Measurements from ENCODE around the gene AFF2. TPM values are rescaled to one million over a fixed set of nuclear protein-coding genes. Genes with fewer than 3 reads are reported as not detected.

AFF2 gene
- total and polyA plus RNA-seq, 4 donors = 1.2 to 13.0 (median 3.9) TPM

GRCh38 chrX:148495176-148495575 lies 5.2 kb upstream of the AFF2 start:
- TF ChIP-seq CTCF (IDR thresholded peaks at IDR 0.05; ENCODE audit: control extremely low read depth, extremely low read depth) = no peak
- Histone ChIP-seq H3K27ac (ENCODE audit: low read depth in 1 of 2, low read length in 1 of 2) (no peak overlapping the region), H3K4me1 (ENCODE audit: control insufficient read depth in 5 of 5, insufficient read depth in 5 of 5, low read length in 5 of 5) (no peaks in the 10 kb centered on the region), H3K27me3 (ENCODE audit: control insufficient read depth in 3 of 3, insufficient read depth in 3 of 3, low read length in 2 of 3) (peaks cover 2 to 3% (median 3%) of the 10 kb centered on the region in 3 donors), H3K4me3 (no peak overlapping the region), H3K9me3 (ENCODE audit: control insufficient read depth in 4 of 4, insufficient read depth in 3 of 4, low read length in 3 of 4) (peaks cover 0 to 1% (median 0%) of the 10 kb centered on the region in 4 donors), H3K36me3 (ENCODE audit: control insufficient read depth in 4 of 4, insufficient read depth in 4 of 4, low read length in 4 of 4) (no peaks in the 10 kb centered on the region), H3K9ac (ENCODE audit: insufficient read depth in 1 of 2, low read length in 2 of 2) (no peak overlapping the region)
- no peak for ATAC-seq (ENCODE audit: insufficient read depth, low FRiP score)
- DNase-seq = no peak
- 23 to 55% methylated on average over 3 of the region's 3 CpGs for WGBS, 2 donors

- peaks cover 0 to 7% (median 0%) of the 10 kb centered on the region in 5 donors for H3K4me1 ChIP-seq (ENCODE audit: control insufficient read depth in 5 of 5, insufficient read depth in 5 of 5, low read length in 5 of 5)
- H3K9ac ChIP-seq (ENCODE audit: insufficient read depth in 1 of 2, low read length in 2 of 2) = no peak overlapping the region
- peaks cover 0 to 3% (median 0%) of the 10 kb centered on the region in 4 donors for H3K9me3 ChIP-seq (ENCODE audit: control insufficient read depth in 4 of 4, insufficient read depth in 3 of 4, low read length in 3 of 4)
- H3K27me3 ChIP-seq (ENCODE audit: control insufficient read depth in 3 of 3, insufficient read depth in 3 of 3, low read length in 2 of 3) = peaks cover 3 to 13% (median 12%) of the 10 kb centered on the region in 3 donors
- 7 to 61% methylated on average over 3 of the region's 3 CpGs for WGBS, 2 donors
- DNase-seq (no peak), ATAC-seq (ENCODE audit: insufficient read depth, low FRiP score) (no peak)
- H3K27ac ChIP-seq (ENCODE audit: low read depth in 1 of 2, low read length in 1 of 2) = no peak overlapping the region
- no peaks in the 10 kb centered on the region for H3K36me3 ChIP-seq (ENCODE audit: control insufficient read depth in 4 of 4, insufficient read depth in 4 of 4, low read length in 4 of 4)
- no peak overlapping the region for H3K4me3 ChIP-seq
- TF ChIP-seq CTCF (IDR thresholded peaks at IDR 0.05; ENCODE audit: control extremely low read depth, extremely low read depth) = no peak
These were observed 2.4 kb upstream of the AFF2 start for GRCh38 chrX:148498067-148498466.

- H3K4me3 ChIP-seq = no peak overlapping the region
- WGBS, 2 donors = 65 to 71% methylated on average over 29 to 35 of the region's 35 CpGs
These were observed 587 bp upstream of the AFF2 start for GRCh38 chrX:148499638-148500422.

More at GRCh38 chrX:148499638-148500422, 587 bp upstream of the AFF2 start:
- H3K27me3 ChIP-seq (ENCODE audit: control insufficient read depth in 3 of 3, insufficient read depth in 3 of 3, low read length in 2 of 3) = peaks cover 3 to 20% (median 19%) of the 10 kb centered on the region in 3 donors
- ATAC-seq (ENCODE audit: insufficient read depth, low FRiP score) (no peak), DNase-seq (no peak)
- peaks cover 0 to 7% (median 0%) of the 10 kb centered on the region in 5 donors for H3K4me1 ChIP-seq (ENCODE audit: control insufficient read depth in 5 of 5, insufficient read depth in 5 of 5, low read length in 5 of 5)
- H3K36me3 ChIP-seq (ENCODE audit: control insufficient read depth in 4 of 4, insufficient read depth in 4 of 4, low read length in 4 of 4) = no peaks in the 10 kb centered on the region
- TF ChIP-seq CTCF (IDR thresholded peaks at IDR 0.05; ENCODE audit: control extremely low read depth, extremely low read depth) = no peak
- H3K9me3 ChIP-seq (ENCODE audit: control insufficient read depth in 4 of 4, insufficient read depth in 3 of 4, low read length in 3 of 4) = peaks cover 0 to 3% (median 0%) of the 10 kb centered on the region in 4 donors
- H3K9ac ChIP-seq (ENCODE audit: insufficient read depth in 1 of 2, low read length in 2 of 2) = no peak overlapping the region
- no peak overlapping the region for H3K27ac ChIP-seq (ENCODE audit: low read depth in 1 of 2, low read length in 1 of 2)
